DND-41 (cell line): Measurements from ENCODE around the gene MOB4.

Experiments used
- ATAC-seq: fragments of 200-7000 bp; cut with Tn5 transposase; 3 replicates; pipeline ENCODE4 v1.9.1; 2021; ENCODE audit warnings: low read depth; ENCODE audit not compliant: insufficient read depth
- DNase-seq: peaks from one replicate; pipeline ENCODE4 v3.0.0-alpha.2; 2020
- H2AFZ ChIP-seq: 2 replicates; pipeline ENCODE4 v1.6.0; 2012; ENCODE audit warnings: low read depth, low read length
- H3K27ac ChIP-seq: 2 replicates; pipeline ENCODE4 v1.5.1; 2012; ENCODE audit warnings: low read length, inconsistent platforms
- H3K27me3 ChIP-seq: fragments of 200-600 bp; sonication (generic); 2 replicates; pipeline ENCODE4 v1.6.0; 2012; ENCODE audit warnings: low read length, mild to moderate bottlenecking, inconsistent platforms; ENCODE audit not compliant: insufficient read depth, poor library complexity
- H3K36me3 ChIP-seq: 2 replicates; pipeline ENCODE4 v1.5.1; 2012; ENCODE audit warnings: low read length, inconsistent platforms; ENCODE audit not compliant: insufficient read depth
- H3K4me1 ChIP-seq: 2 replicates; pipeline ENCODE4 v1.5.1; 2012; ENCODE audit warnings: mild to moderate bottlenecking, low read length; ENCODE audit not compliant: insufficient read depth
- H3K4me2 ChIP-seq: 2 replicates; pipeline ENCODE4 v1.6.0; 2012; ENCODE audit warnings: mild to moderate bottlenecking, moderate library complexity, low read length, inconsistent platforms; ENCODE audit not compliant: insufficient read depth
- H3K4me3 ChIP-seq, 2 experiments: fragments of 200-600 bp in 1 of 2; shearing (Covaris generic) in 1 of 2; 2 replicates each; pipeline ENCODE4 v1.5.1; 2012 to 2016; ENCODE audit warnings: inconsistent platforms in 2 of 2, low read length in 2 of 2, mild to moderate bottlenecking in 2 of 2, low read depth in 1 of 2, moderate library complexity in 1 of 2
- H3K79me2 ChIP-seq: 2 replicates; pipeline ENCODE4 v1.6.0; 2012; ENCODE audit warnings: low read length, inconsistent platforms; ENCODE audit not compliant: insufficient read depth
- H3K9ac ChIP-seq: 2 replicates; pipeline ENCODE4 v1.6.0; 2012; ENCODE audit warnings: low read depth, mild to moderate bottlenecking, inconsistent platforms, low read length, moderate library complexity
- H3K9me3 ChIP-seq: 2 replicates; pipeline ENCODE4 v1.5.1; 2012; ENCODE audit warnings: low read length, moderate library complexity, mild to moderate bottlenecking, inconsistent platforms; ENCODE audit not compliant: insufficient read depth, severe bottlenecking
- H4K20me1 ChIP-seq: 2 replicates; pipeline ENCODE4 v1.6.0; 2012; ENCODE audit warnings: low read length; ENCODE audit not compliant: insufficient read depth
- EZH2 ChIP-seq: IDR thresholded peaks from 3 replicates; pipeline ENCODE4 v1.6.1; 2012; ENCODE audit warnings: borderline replicate concordance, low read depth, mild to moderate bottlenecking, moderate library complexity, low read length, inconsistent platforms; ENCODE audit not compliant: severe bottlenecking
- TF ChIP-seq, protein P1 (sequence below): IDR thresholded peaks from 2 replicates; pipeline ENCODE4 v1.5.1; 2012; ENCODE audit warnings: borderline replicate concordance, low read length, moderate library complexity, mild to moderate bottlenecking; ENCODE audit not compliant: poor library complexity, severe bottlenecking; ENCODE audit errors: extremely low read depth

Gene MOB4

DNA sequence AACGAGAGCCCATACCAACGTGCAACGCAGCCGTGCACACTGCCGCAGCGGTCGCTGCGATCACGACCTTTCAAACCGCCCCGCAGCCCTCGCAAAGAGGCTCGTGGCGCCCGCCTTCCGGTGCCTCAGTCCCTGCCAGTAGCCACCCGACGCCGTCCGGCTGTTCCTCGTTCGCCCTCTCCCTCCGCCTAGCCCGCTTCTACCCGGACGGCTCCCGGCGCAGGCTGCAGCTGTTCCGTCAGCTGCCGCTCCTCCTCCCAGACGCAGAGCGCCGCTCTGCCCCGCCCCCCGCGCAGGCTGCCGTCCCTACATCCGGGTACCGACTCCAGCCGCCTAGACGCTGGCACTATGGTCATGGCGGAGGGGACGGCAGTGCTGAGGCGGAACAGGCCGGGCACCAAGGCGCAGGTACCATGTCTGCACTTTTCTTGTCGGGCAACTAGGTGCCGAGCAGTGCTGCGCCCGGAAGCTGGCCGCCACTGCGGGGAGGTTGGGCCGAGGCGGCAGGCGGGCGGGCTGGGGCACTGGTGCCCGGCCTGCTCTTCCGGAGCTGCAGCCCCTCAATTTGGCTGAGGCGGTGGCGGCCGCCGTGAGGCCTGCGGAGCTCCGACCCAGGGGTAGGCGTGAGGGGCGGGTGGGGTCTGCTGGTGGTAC lies at the start of gene MOB4:
Gene MOB4 (plus strand): TSS at position 328 of the 654 bp plus-strand sequence. CDS start 21 bp downstream, at position 349.
- H3K79me2 ChIP-seq, result peaks cover 60% of the 10 kb centered on the region
- H3K4me3 ChIP-seq, result peak within 1 kb of the TSS; percentile 65 to 70
- H3K4me1 ChIP-seq, result peaks cover 37% of the 10 kb centered on the region
- H3K27me3 ChIP-seq, result no peaks in the 10 kb centered on the region
- peak within 1 kb of the TSS; percentile 89 for H2AFZ ChIP-seq
- peak within 1 kb of the TSS; percentile 80 for H3K9ac ChIP-seq
- H3K36me3 ChIP-seq, result peaks cover 7% of the 10 kb centered on the region; the same call in 1 of the 2 replicates
- no peaks in the 10 kb centered on the region; the same call in 1 of the 2 replicates for H4K20me1 ChIP-seq
- peak within 1 kb of the TSS; percentile 68 for H3K4me2 ChIP-seq
- H3K27ac ChIP-seq, result peak within 1 kb of the TSS; percentile 89
- DNase-seq (peak; percentile 94), ATAC-seq (peak; percentile 90)
- H3K9me3 ChIP-seq, result no peaks in the 10 kb centered on the region
- no peak for TF ChIP-seq EZH2
- TF ChIP-seq, protein P1, sequence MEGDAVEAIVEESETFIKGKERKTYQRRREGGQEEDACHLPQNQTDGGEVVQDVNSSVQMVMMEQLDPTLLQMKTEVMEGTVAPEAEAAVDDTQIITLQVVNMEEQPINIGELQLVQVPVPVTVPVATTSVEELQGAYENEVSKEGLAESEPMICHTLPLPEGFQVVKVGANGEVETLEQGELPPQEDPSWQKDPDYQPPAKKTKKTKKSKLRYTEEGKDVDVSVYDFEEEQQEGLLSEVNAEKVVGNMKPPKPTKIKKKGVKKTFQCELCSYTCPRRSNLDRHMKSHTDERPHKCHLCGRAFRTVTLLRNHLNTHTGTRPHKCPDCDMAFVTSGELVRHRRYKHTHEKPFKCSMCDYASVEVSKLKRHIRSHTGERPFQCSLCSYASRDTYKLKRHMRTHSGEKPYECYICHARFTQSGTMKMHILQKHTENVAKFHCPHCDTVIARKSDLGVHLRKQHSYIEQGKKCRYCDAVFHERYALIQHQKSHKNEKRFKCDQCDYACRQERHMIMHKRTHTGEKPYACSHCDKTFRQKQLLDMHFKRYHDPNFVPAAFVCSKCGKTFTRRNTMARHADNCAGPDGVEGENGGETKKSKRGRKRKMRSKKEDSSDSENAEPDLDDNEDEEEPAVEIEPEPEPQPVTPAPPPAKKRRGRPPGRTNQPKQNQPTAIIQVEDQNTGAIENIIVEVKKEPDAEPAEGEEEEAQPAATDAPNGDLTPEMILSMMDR, result no peak

DNA sequence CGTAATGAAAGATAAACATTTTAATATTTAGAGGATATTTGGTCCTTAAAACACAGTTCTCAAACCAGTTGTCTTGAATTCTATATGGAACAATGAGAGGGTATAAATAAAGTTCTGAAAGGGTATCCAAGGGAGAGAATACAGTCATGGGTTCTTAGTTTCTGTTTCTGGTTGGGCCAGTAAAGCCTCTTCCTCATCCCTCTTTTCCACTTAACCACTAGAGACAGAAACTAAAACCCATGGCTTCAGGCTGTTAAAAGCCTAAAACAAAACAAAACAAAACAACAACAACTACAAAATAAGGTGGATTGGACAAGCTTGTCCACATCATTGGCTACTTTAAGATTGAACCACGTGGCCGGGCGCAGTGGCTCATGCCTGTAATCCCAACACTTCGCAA lies 43.7 kb upstream of the MOB4 start:
- DNase-seq (no peak), ATAC-seq (no peak)
- Histone ChIP-seq H4K20me1 (no peaks in the 10 kb centered on the region), H3K4me3 (no peak overlapping the region), H3K36me3 (peaks cover 88% of the 10 kb centered on the region), H3K79me2 (no peaks in the 10 kb centered on the region), H3K4me2 (no peak overlapping the region), H3K4me1 (no peaks in the 10 kb centered on the region), H3K27me3 (no peaks in the 10 kb centered on the region), H2AFZ (no peak overlapping the region), H3K27ac (no peak overlapping the region), H3K9me3 (no peaks in the 10 kb centered on the region), H3K9ac (no peak overlapping the region)
- TF ChIP-seq EZH2, result no peak
- TF ChIP-seq, protein P1, result no peak

DNA sequence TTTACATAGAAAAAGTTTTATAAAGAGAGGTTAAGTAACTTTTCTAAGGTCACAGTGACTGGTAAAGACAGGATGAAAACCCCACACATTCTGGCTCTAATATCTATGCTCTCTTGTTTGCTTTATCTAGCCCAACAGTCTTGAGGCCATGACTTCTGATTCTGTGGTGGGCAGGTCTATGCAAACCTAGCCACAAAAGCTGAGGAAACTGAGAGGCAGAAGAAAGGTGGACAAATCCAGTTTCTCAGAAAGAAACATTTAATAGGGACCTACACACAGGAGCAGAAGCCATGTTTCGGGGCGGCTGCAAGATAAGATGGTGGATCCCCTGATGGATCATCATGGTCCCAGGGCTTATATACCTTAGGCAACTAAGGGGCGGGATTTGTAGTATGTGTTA lies 38.1 kb upstream of the MOB4 start:
- TF ChIP-seq, protein P1, result no peak
- no peak for TF ChIP-seq EZH2
- Histone ChIP-seq H3K4me3 (no peak overlapping the region), H3K79me2 (no peaks in the 10 kb centered on the region), H3K9ac (no peak overlapping the region), H3K9me3 (no peaks in the 10 kb centered on the region), H2AFZ (no peak overlapping the region), H3K4me1 (no peaks in the 10 kb centered on the region), H3K27ac (no peak overlapping the region), H3K4me2 (no peak overlapping the region), H3K27me3 (no peaks in the 10 kb centered on the region), H4K20me1 (no peaks in the 10 kb centered on the region), H3K36me3 (peaks cover 51% of the 10 kb centered on the region)
- ATAC-seq, result no peak
- DNase-seq, result no peak
